ENCODE data around the gene ABHD16A. TPM values are rescaled to one million over a fixed set of nuclear protein-coding genes. Genes with fewer than 3 reads are reported as not detected.

The ABHD16A gene
- total and polyA plus RNA-seq, 8 donors = 14.9 to 61.5 (median 21.5) TPM

GRCh38 chr6:31739639-31740396 lies 36.7 kb upstream of the ABHD16A start, which contains the start of gene MSH5:
TSS of gene MSH5 (plus strand) at chr6:31740005. CDS start at chr6:31740467, 462 bp downstream.
- peak within 1 kb of the TSS; percentile 54 to 80 (median 63) for H3K4me3 ChIP-seq
- FAIRE-seq = no peak
- no peaks in the 10 kb centered on the region for H3K9me3 ChIP-seq
- no peaks in the 10 kb centered on the region for H3K27me3 ChIP-seq
- H3K27ac ChIP-seq = peak within 1 kb of the TSS; percentile 9 to 92 (median 86)
- peak; percentile 94 to 98 (median 98) for DNase-seq
- intact Hi-C loops (cut with DNase I) = no loop called here
- ATAC-seq = peak; percentile 86 to 92 (median 89)
- 0 to 1% methylated on average over 56 to 58 of the region's 58 CpGs for WGBS, 2 donors
- no peak for TF ChIP-seq CTCF (IDR thresholded peaks at IDR 0.05)
- H3K36me3 ChIP-seq = no peaks in the 10 kb centered on the region
- peaks cover 22 to 30% (median 29%) of the 10 kb centered on the region in 3 donors for H3K4me1 ChIP-seq

GRCh38 chr6:31737991-31738979 lies 35.2 kb upstream of the ABHD16A start:
- H3K4me1 ChIP-seq = peaks cover 22 to 33% (median 30%) of the 10 kb centered on the region in 3 donors
- FAIRE-seq = no peak

GRCh38 chr6:31737315-31737990 lies 34.3 kb upstream of the ABHD16A start:
- peak overlapping the region in 1 of 4 donors; percentile 62 for H3K4me3 ChIP-seq
- H3K36me3 ChIP-seq = peaks cover 0 to 11% (median 10%) of the 10 kb centered on the region in 3 donors
- H3K27me3 ChIP-seq = no peaks in the 10 kb centered on the region
- no peak for DNase-seq
- intact Hi-C loops (cut with DNase I) = no loop called here
- no peak for ATAC-seq
- peaks cover 22 to 33% (median 30%) of the 10 kb centered on the region in 3 donors for H3K4me1 ChIP-seq
- H3K9me3 ChIP-seq = no peaks in the 10 kb centered on the region
- TF ChIP-seq CTCF (IDR thresholded peaks at IDR 0.05) = no peak
- peak overlapping the region; percentile 58 to 92 (median 86) for H3K27ac ChIP-seq
- FAIRE-seq = no peak
- 49 to 50% methylated on average over 7 of the region's 7 CpGs for WGBS, 2 donors

More at GRCh38 chr6:31737991-31738979, 35.2 kb upstream of the ABHD16A start:
- Histone ChIP-seq H3K36me3 (peaks cover 0 to 4% (median 2%) of the 10 kb centered on the region in 3 donors), H3K4me3 (no peak overlapping the region), H3K27me3 (no peaks in the 10 kb centered on the region), H3K27ac (peak overlapping the region; percentile 58 to 92 (median 86)), H3K9me3 (no peaks in the 10 kb centered on the region)
- 2 to 6% methylated on average over 6 of the region's 6 CpGs for WGBS, 2 donors
- no peak for TF ChIP-seq CTCF (IDR thresholded peaks at IDR 0.05)
- ATAC-seq (peak in 3 of 4 donors; percentile 29 to 38 (median 30)), DNase-seq (peak in 4 of 6 donors; percentile 52 to 80 (median 55))
- intact Hi-C loops (cut with DNase I) = no loop called here

- DNase-seq = peak in 1 of 6 donors; percentile 45
- H3K36me3 ChIP-seq = peaks cover 0 to 17% (median 15%) of the 10 kb centered on the region in 3 donors
- ATAC-seq = no peak
- H3K27ac ChIP-seq = peak overlapping the region; percentile 70 to 92 (median 82)
- intact Hi-C loops (cut with DNase I) = no loop called here
- H3K9me3 ChIP-seq = no peaks in the 10 kb centered on the region
- no peak for TF ChIP-seq CTCF (IDR thresholded peaks at IDR 0.05)
- no peaks in the 10 kb centered on the region for H3K27me3 ChIP-seq
- FAIRE-seq = no peak
- H3K4me1 ChIP-seq = peaks cover 22 to 33% (median 30%) of the 10 kb centered on the region in 3 donors
- peak overlapping the region in 2 of 4 donors; percentile 62 to 69 for H3K4me3 ChIP-seq
- WGBS, 2 donors = 37 to 44% methylated on average over 10 of the region's 10 CpGs
These were observed 33.7 kb upstream of the ABHD16A start for GRCh38 chr6:31736768-31737314.
